HG02840 (cell line): ENCODE results near the gene ZFP30.

ENCODE experiments used
- ATAC-seq: cut with Tn5 transposase; IDR thresholded peaks from one replicate; pipeline ENCODE4 v1.9.1; 2021; ENCODE audit warnings: mild to moderate bottlenecking, moderate library complexity, moderate number of reproducible peaks; ENCODE audit not compliant: unreplicated experiment, low FRiP score

ZFP30 gene

DNA sequence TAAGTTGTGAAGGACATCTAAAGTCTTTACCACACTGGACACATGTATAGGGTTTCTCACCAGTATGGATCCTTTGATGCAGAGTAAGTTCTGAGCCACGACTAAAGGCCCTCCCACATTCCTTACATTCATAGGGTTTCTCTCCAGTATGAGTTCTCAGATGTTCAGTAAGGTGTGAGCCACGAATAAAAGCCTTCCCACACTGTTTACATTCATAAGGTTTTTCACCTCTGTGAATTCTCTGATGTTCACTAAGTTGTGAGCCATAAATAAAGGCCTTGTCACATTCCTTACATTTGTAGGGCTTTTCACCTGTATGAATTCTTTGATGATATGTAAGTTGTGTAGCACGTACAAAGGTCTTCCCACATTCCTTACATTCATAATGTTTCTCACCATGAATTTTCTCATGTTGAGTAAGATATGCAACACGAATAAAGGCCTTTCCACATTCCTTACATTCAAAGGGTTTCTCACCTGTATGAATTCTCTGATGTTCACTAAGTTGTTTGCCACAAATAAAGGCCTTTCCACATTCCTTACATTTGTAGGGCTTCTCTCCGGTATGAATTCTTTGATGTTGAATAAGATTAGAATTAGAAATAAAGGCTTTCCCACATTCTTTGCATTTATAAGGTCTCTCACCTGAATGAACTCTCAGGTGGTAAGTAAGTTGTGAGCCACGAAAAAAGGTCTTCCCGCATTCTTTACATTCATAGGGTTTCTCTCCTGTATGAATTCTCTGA lies 90.5 kb downstream of the ZFP30 start:
- ATAC-seq, result no peak
